WERI-Rb-1 (cell line): ENCODE results near the gene GNA14.

ENCODE experiments used
- DNase-seq: peaks from one replicate; pipeline ENCODE4 v3.0.0-alpha.2; 2020
- H3K27ac ChIP-seq: fragments of 250-450 bp; sonication (Bioruptor Pico); 2 replicates; pipeline ENCODE4 v1.5.1; 2020; ENCODE audit warnings: mild to moderate bottlenecking, moderate library complexity
- H3K27me3 ChIP-seq: fragments of 250-450 bp; sonication (Bioruptor Pico); 2 replicates; pipeline ENCODE4 v1.5.1; 2021; ENCODE audit warnings: mild to moderate bottlenecking, low read depth, moderate library complexity; ENCODE audit not compliant: insufficient read depth, severe bottlenecking
- H3K36me3 ChIP-seq: fragments of 250-450 bp; sonication (Bioruptor Pico); 2 replicates; pipeline ENCODE4 v1.5.1; 2020; ENCODE audit warnings: mild to moderate bottlenecking, moderate library complexity
- H3K4me3 ChIP-seq: 2 replicates; pipeline ENCODE4 v1.5.1; 2011; ENCODE audit warnings: low read depth, mild to moderate bottlenecking, control low read depth, low read length
- H3K9me3 ChIP-seq: fragments of 250-450 bp; sonication (Bioruptor Pico); 2 replicates; pipeline ENCODE4 v1.5.1; 2021; ENCODE audit warnings: mild to moderate bottlenecking, moderate library complexity; ENCODE audit not compliant: severe bottlenecking
- TF ChIP-seq, protein P1 (sequence below): IDR thresholded peaks from 2 replicates; pipeline ENCODE4 v1.5.1; 2011; ENCODE audit warnings: low read depth, mild to moderate bottlenecking, control low read depth, inconsistent platforms, low read length

GNA14 gene

DNA sequence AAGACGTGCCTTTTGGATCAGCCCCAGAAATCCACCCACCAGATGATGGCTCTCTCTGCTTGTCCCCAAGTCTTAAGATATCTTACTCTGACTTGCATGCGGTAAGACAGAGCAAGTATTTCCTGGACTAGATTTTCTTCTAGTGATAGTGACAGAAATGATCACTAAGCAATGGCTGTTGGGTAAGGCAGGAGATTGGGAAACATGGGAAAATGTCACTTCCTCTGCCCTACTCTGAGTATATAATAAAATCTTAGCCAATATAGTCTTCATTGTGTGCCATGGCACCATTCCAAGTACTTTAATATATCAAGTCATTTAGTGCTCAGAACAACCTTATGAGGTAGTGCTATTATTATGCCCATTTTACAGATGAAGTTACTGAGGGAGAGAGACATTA lies 31.0 kb upstream of the GNA14 start:
- no peak overlapping the region for H3K27ac ChIP-seq
- no peak for DNase-seq
- TF ChIP-seq, protein P1, sequence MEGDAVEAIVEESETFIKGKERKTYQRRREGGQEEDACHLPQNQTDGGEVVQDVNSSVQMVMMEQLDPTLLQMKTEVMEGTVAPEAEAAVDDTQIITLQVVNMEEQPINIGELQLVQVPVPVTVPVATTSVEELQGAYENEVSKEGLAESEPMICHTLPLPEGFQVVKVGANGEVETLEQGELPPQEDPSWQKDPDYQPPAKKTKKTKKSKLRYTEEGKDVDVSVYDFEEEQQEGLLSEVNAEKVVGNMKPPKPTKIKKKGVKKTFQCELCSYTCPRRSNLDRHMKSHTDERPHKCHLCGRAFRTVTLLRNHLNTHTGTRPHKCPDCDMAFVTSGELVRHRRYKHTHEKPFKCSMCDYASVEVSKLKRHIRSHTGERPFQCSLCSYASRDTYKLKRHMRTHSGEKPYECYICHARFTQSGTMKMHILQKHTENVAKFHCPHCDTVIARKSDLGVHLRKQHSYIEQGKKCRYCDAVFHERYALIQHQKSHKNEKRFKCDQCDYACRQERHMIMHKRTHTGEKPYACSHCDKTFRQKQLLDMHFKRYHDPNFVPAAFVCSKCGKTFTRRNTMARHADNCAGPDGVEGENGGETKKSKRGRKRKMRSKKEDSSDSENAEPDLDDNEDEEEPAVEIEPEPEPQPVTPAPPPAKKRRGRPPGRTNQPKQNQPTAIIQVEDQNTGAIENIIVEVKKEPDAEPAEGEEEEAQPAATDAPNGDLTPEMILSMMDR: no peak

GRCh38 chr9:77677957-77678535 lies 29.9 kb upstream of the GNA14 start:
- Histone ChIP-seq H3K27me3 (no peaks in the 10 kb centered on the region), H3K4me3 (no peak overlapping the region), H3K27ac (no peak overlapping the region), H3K36me3 (no peaks in the 10 kb centered on the region), H3K9me3 (no peaks in the 10 kb centered on the region)
- no peak for DNase-seq
- TF ChIP-seq, protein P1: no peak

More for the DNA sequence above, 31.0 kb upstream of the GNA14 start:
- H3K9me3 ChIP-seq: no peaks in the 10 kb centered on the region
- H3K36me3 ChIP-seq: no peaks in the 10 kb centered on the region
- no peaks in the 10 kb centered on the region for H3K27me3 ChIP-seq
- H3K4me3 ChIP-seq: no peak overlapping the region

DNA sequence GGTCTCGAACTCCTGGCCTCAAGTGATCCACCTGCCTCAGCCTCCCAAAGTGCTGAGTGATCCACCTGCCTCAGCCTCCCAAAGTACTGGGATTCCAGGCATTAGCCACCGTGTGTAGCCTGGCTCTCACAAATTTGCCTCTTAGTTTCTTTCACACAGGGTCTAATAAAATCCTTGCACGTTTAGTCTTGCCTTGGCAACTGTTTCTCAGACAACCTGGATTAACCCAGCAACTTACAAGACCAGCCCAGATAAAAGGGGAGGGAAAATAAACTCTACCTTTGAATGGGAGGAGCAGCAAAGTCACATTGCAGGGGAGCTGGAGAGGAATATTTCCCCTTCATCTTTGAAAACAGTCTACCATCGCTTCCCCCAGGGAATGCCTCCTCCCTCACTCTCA lies 29.3 kb upstream of the GNA14 start:
- TF ChIP-seq, protein P1: no peak
- Histone ChIP-seq H3K4me3 (no peak overlapping the region), H3K9me3 (no peaks in the 10 kb centered on the region), H3K36me3 (no peaks in the 10 kb centered on the region), H3K27ac (no peak overlapping the region), H3K27me3 (no peaks in the 10 kb centered on the region)
- DNase-seq: no peak

DNA sequence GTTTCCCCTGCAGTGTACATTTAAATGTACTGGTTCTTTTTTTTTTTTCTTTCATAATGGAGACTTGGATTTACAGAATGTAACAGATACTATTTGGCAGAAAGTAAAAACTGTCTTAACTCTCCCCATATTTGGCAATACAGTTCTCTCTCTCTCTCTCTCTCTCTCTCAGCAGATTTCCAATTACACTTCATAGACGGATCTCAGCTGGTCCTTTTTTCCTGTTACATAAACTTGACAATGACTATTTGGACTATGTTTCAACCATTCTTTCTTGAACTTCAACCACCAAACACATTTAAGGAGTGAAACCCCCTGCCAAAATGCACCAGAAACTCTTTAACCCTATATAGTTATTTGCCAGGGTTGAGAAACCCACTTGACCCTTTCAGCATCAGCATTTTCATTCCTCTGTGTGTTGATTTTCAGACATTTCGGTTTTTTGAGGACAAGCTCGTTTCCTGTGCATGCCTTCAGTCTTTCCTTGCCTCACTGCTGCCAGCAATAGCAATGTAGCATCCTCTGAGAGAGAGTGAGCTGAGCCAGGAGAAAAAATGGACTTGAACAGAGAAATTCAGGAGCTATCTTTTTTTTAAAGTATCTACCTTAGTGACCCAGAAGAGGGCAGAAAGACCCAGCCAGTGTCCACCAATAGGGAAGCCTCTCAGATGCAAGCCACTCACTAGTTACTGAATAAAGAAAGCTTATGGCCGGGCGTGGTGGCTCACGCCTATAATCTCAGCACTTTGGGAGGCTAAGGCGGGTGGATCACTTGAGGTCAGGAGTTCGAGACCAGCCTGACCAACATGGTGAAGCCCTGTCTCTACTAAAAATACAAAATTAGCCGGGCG lies 26.0 kb upstream of the GNA14 start:
- Histone ChIP-seq H3K4me3 (no peak overlapping the region), H3K27ac (no peak overlapping the region), H3K36me3 (no peaks in the 10 kb centered on the region), H3K9me3 (no peaks in the 10 kb centered on the region), H3K27me3 (no peaks in the 10 kb centered on the region)
- TF ChIP-seq, protein P1: no peak
- no peak for DNase-seq

DNA sequence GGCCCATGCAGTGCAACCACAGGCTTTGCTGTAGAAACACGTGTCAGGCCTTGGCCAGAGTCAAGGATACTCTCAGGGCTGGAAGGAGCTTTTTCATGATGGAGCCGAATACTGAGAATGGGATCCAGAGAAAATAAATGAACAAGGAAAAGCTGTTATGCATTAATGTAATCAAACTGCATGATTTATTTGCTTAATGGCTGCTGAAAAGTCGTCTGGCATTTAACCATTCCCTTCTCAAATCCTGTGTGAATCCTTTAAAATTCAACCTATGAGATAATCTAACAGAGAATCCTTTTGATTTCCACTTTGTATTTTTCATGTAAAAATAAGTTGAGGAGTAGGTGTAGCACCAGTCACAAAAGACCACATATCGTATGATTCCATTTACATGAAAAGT lies 24.1 kb upstream of the GNA14 start:
- TF ChIP-seq, protein P1: no peak
- H3K27ac ChIP-seq: no peak overlapping the region
- no peaks in the 10 kb centered on the region for H3K9me3 ChIP-seq
- DNase-seq: no peak
- H3K27me3 ChIP-seq: no peaks in the 10 kb centered on the region
- no peak overlapping the region for H3K4me3 ChIP-seq
- H3K36me3 ChIP-seq: no peaks in the 10 kb centered on the region
